Lower leg skin (tissue), 3 donors: Measurements from ENCODE around the gene ID4.

Experiments used
- CTCF ChIP-seq, 3 donors: fragments of 450-650 bp; IDR thresholded peaks; one replicate each; pipeline ENCODE4 v1.5.1; 2016; ENCODE audit warnings: antibody characterized with exemption in 3 of 3, mild to moderate bottlenecking in 3 of 3, moderate library complexity in 2 of 3
- POLR2A ChIP-seq, 2 donors: fragments of 450-650 bp; IDR thresholded peaks; one replicate each; pipeline ENCODE4 v1.6.1; 2016 to 2017; ENCODE audit warnings: antibody characterized with exemption in 2 of 2, mild to moderate bottlenecking in 1 of 2, moderate library complexity in 1 of 2

GRCh38 chr6:19803331-19804204 is 33.6 kb upstream of the ID4 start:
- no peak for TF ChIP-seq CTCF (IDR thresholded peaks at IDR 0.05)
- no peak for TF ChIP-seq POLR2A (IDR thresholded peaks at IDR 0.05)
